ENCODE measurements around the gene BCL2. TPM values are rescaled to one million over a fixed set of nuclear protein-coding genes. Genes with fewer than 3 reads are reported as not detected.

The BCL2 gene
- total RNA-seq, 1 experiment from 2014 or later = 2.9 TPM

DNA sequence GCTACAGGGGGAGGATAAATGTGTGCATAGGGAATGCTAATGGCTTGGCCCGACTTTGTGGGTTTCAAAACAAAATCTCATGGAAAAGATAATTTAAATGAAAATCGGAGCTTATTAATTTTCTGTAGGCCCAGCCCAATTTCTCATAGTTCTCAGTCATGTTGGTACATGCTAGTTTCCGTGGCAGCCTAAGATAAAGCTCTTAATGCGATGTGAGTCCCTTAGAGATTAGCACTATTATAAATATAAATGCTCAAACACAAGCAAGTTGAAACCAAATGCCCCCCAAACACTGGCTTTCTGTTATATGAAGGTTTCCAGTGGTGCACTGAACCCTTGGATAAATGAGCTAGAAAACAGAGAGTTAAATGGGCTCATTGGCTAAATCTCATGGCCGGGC is 168.0 kb downstream of the BCL2 start:
- CTCF ChIA-PET = no interaction called here
- Mint-ChIP-seq H3K36me3 (ENCODE audit: insufficient read depth, unreplicated experiment) (no peaks in the 10 kb centered on the region), H3K27me3 (ENCODE audit: unreplicated experiment) (peaks cover 52% of the 10 kb centered on the region), H3K27ac (ENCODE audit: unreplicated experiment) (no peak overlapping the region), H3K4me3 (ENCODE audit: low read depth, unreplicated experiment) (no peak overlapping the region), H3K4me1 (ENCODE audit: low read depth, unreplicated experiment) (peaks cover 12% of the 10 kb centered on the region), H3K9me3 (ENCODE audit: low read depth, unreplicated experiment) (no peaks in the 10 kb centered on the region)
- TF ChIP-seq, protein P1, sequence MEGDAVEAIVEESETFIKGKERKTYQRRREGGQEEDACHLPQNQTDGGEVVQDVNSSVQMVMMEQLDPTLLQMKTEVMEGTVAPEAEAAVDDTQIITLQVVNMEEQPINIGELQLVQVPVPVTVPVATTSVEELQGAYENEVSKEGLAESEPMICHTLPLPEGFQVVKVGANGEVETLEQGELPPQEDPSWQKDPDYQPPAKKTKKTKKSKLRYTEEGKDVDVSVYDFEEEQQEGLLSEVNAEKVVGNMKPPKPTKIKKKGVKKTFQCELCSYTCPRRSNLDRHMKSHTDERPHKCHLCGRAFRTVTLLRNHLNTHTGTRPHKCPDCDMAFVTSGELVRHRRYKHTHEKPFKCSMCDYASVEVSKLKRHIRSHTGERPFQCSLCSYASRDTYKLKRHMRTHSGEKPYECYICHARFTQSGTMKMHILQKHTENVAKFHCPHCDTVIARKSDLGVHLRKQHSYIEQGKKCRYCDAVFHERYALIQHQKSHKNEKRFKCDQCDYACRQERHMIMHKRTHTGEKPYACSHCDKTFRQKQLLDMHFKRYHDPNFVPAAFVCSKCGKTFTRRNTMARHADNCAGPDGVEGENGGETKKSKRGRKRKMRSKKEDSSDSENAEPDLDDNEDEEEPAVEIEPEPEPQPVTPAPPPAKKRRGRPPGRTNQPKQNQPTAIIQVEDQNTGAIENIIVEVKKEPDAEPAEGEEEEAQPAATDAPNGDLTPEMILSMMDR (IDR thresholded peaks at IDR 0.05; ENCODE audit: unreplicated experiment) = no peak
- no TSS peak for BruUV-seq (replicated peaks)
- no peak for DNase-seq
- intact Hi-C loops (cut with micrococcal nuclease; ENCODE audit: unreplicated experiment) = no loop called here

DNA sequence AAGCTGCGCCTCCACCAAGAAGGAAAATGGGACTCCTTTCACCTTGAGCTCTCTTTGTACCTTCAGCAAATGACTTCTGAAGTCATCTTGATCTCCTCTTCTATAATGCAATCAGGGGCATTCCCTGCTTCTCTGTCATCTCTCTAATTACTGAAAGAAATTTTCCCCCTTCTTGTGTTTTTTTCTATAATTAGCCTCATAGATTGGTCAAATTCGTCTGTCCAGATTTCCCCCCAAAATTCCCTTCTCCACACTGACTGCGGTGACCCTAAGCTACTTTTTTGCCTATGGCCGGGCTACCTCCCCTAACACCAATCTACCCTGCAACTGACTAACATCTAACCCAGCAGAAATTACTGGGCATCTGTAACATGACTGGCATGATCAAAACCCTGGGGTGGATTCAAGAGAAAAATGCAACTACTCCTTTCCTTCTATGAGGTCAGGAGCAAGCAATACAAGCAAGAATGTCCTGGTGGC is 168.6 kb downstream of the BCL2 start:
- intact Hi-C loops (cut with micrococcal nuclease; ENCODE audit: unreplicated experiment) = no loop called here
- no peak for DNase-seq
- Mint-ChIP-seq H3K4me1 (ENCODE audit: low read depth, unreplicated experiment) (peaks cover 12% of the 10 kb centered on the region), H3K36me3 (ENCODE audit: insufficient read depth, unreplicated experiment) (no peaks in the 10 kb centered on the region), H3K4me3 (ENCODE audit: low read depth, unreplicated experiment) (no peak overlapping the region), H3K27me3 (ENCODE audit: unreplicated experiment) (peaks cover 58% of the 10 kb centered on the region), H3K27ac (ENCODE audit: unreplicated experiment) (no peak overlapping the region), H3K9me3 (ENCODE audit: low read depth, unreplicated experiment) (no peaks in the 10 kb centered on the region)
- TF ChIP-seq, protein P1 (IDR thresholded peaks at IDR 0.05; ENCODE audit: unreplicated experiment) = no peak
- CTCF ChIA-PET = no interaction called here
- no TSS peak for BruUV-seq (replicated peaks)

- no TSS peak for BruUV-seq (replicated peaks)
Observed at GRCh38 chr18:63150326-63150725, 169.2 kb downstream of the BCL2 start.

DNA sequence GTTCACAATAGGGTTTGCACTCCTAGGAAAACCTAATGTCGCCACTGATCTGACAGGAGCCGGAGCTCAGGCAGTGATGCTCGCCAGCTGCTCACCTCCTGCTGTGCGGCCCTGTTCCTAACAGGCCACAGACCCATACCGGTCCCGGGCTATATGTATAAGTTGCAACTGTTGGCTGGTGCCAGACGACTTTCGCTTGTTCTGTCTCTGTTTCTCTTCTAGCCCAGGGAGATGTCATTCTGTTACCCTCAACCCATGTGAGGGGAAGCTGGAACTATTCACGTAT is 170.3 kb downstream of the BCL2 start:
- Mint-ChIP-seq H3K36me3 (ENCODE audit: insufficient read depth, unreplicated experiment) (no peaks in the 10 kb centered on the region), H3K9me3 (ENCODE audit: low read depth, unreplicated experiment) (no peaks in the 10 kb centered on the region), H3K4me3 (ENCODE audit: low read depth, unreplicated experiment) (no peak overlapping the region), H3K4me1 (ENCODE audit: low read depth, unreplicated experiment) (no peaks in the 10 kb centered on the region), H3K27me3 (ENCODE audit: unreplicated experiment) (peaks cover 64% of the 10 kb centered on the region), H3K27ac (ENCODE audit: unreplicated experiment) (no peak overlapping the region)
- no TSS peak for BruUV-seq (replicated peaks)
- no peak for DNase-seq
- TF ChIP-seq, protein P1 (IDR thresholded peaks at IDR 0.05; ENCODE audit: unreplicated experiment) = no peak
- CTCF ChIA-PET = no interaction called here
- intact Hi-C loops (cut with micrococcal nuclease; ENCODE audit: unreplicated experiment) = no loop called here

More at GRCh38 chr18:63150326-63150725, 169.2 kb downstream of the BCL2 start:
- Mint-ChIP-seq H3K9me3 (ENCODE audit: low read depth, unreplicated experiment) (no peaks in the 10 kb centered on the region), H3K27me3 (ENCODE audit: unreplicated experiment) (peaks cover 64% of the 10 kb centered on the region), H3K27ac (ENCODE audit: unreplicated experiment) (no peak overlapping the region), H3K36me3 (ENCODE audit: insufficient read depth, unreplicated experiment) (no peaks in the 10 kb centered on the region), H3K4me1 (ENCODE audit: low read depth, unreplicated experiment) (peaks cover 7% of the 10 kb centered on the region), H3K4me3 (ENCODE audit: low read depth, unreplicated experiment) (no peak overlapping the region)
- intact Hi-C loops (cut with micrococcal nuclease; ENCODE audit: unreplicated experiment) = no loop called here
- CTCF ChIA-PET = no interaction called here
- TF ChIP-seq, protein P1 (IDR thresholded peaks at IDR 0.05; ENCODE audit: unreplicated experiment) = no peak
- DNase-seq = no peak

All from Calu3 (cell line).